Measurements from ENCODE around the gene WAC.
"Not testable (repeated sequence)": the region's sequence is repeated elsewhere in the genome, so short reads cannot be mapped to it uniquely, and the experiment has no call there.

WAC gene

DNA sequence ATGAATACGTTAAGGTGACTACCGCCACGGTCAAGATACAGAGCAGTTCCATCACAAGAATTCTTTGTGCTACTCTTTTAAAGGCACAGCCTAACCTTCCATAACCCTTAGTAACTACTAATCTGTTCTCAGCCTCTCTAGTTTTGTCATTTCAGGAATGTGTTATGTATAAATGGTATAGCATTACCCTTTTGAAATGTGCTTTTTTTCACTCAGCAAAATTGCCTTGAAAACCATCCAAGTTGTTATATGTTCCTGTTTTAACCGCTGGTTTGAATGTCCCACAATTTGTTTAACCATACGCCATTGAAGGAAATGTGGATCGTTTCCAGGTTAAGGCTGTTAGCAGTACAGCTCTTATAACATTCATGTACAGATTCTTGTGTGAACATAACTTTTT, 32.0 kb downstream of the WAC start:
- no peak for DNase-seq (ENCODE audit: low read depth in 2 of 2)

DNA sequence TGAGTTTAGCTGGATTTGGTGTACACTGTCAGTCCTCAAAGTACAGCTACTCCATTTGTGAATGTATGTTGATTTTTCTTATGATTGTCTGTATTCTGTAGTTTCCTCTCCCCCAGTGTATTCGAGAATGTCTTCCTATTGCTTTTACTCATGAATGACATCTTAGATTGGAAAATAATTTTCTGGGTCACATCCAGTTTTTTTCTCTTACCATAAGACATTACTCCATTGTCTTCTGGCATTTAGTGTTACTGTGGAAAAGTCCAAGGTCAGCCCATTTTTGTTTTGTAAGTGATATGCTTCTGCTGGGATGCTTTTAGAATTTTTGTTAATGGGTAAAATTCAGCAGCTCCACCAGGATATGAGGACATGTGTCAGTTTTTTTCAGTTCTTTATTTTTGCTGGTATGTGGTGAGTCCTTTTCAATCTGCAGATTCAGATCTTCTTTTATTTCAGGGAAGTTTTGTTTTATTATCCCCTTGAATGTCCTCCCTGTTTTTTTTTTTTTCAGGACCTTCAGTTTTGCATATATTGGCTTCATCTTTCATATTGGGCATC, 33.6 kb downstream of the WAC start:
- no peak for DNase-seq (ENCODE audit: low read depth in 2 of 2)

DNA sequence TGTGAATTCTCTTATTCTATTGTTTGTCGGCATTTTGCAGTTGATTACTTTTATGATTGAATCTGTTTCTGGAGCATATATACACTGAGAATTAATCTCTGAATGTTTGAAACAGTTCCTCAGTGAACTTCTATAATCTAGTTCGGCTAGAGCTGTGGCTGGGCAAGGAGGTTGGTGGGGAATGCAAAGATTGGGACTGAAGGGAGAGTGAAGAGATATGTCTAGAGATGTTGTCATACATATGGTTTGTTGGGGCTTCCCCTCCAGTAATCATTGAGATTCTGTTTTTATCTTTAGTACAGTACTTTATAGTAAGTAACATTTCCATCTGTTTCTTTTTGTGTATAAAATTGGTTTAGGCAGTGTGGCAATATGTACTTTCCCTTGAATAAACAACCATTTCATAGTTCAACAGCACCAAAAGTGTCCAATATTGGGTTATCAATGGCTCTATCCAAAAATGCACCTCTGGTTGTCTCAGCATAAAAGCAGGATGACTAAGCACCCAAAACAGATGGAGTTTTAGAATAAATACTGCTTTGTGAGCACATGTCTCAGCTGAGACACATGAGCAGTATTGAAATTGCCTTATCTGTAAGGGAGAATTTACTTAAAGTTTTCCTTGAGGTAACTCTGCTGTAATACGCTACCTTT, 36.7 kb downstream of the WAC start:
- no peak for DNase-seq (ENCODE audit: low read depth in 2 of 2)

DNA sequence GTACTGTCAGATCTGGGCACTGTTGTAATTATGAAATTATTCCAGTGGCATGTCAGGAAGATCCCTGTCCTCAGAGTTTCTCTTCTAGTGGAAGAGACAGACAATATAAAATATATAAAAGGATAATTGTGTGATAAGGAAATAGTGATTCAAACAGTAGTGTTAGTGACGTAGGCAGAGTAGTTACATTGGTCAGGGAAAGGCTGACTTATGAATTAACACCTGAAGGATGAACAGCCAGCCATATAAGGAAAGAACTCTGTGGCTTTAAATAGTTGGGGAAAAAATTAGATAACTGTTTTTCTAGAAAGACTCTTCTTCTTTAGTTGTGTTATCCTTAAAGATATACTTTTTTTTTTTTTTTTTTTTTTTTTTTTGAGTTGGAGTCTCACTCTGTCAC, 37.7 kb downstream of the WAC start:
- no peak for DNase-seq (ENCODE audit: low read depth in 2 of 2)

DNA sequence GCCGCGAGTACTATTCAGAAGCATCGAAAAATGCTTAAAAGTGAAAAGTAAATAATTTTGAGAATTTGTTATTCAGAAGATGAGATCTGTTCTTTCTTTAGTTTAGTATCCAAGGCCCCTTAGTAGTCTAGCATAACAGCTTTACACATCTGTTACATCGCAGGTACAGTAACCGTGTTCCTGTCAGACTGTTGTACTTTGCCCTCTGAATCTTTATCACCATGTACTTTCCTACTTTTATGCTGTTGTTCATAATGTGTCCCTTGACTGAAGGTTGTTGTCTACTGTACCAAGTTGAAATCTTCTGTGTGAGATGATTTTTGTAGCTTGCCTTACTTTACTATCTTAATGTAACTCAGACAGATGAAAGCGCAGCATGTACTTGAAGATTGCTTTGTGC, 38.3 kb downstream of the WAC start:
- no peak for DNase-seq (ENCODE audit: low read depth in 2 of 2)

DNA sequence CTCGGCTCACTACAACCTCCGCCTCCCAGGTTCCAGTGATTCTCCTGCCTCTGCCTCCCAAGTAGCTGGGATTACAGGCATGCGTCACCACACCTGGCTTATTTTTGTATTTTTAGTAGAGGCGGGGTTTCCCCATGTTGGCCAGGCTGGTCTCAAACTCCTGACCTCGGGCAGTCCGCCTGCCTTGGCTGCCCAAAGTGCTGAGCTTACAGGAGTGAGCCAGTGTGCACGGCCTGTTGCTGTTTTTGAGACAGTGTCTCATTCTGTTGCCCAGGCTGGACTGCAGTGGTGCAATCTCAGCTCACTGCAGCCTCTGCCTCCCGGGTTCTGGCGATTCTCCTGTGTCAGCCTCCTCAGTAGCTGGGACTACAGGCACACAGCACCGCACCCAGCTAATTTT, 41.3 kb downstream of the WAC start:
- DNase-seq (ENCODE audit: low read depth in 2 of 2) = not testable (repeated sequence)

DNA sequence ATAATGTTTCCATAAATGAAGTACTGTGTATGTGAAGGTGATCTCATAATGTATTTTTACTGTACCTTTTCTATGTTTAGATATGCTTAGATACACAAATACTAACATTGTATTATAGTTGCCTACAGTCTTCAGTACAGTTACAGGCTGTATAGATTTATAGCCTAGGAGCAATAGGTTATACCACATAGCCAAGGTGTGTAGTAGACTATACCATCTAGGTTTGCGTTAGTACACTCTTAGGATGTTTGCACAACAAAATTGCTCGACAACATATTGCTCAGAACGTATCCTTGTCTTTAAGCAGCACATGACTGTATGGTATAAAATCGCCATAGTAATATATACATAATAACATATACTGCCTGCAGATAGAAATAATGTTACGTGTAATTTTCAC, 42.9 kb downstream of the WAC start:
- no peak for DNase-seq (ENCODE audit: low read depth in 2 of 2)

DNA sequence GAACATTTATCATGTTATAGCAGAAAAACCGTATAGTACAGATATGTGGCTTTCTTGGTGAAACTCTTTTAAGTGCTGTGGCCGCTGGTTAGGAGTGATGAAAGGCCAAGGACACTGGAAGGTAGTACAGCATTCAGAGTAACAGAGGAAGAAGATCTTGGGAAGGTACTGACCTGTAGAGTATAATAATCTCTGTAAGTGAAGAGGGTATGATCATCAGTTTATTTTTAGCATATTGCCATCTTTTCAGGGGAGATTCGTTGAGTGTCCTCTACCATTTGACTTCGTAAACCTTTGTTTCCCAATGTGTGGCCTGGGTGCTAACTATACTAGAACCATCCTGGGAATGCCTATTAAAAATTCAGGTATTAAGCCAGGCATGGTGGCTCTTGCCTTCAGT, 44.6 kb downstream of the WAC start:
- no peak for DNase-seq (ENCODE audit: low read depth in 2 of 2)

DNA sequence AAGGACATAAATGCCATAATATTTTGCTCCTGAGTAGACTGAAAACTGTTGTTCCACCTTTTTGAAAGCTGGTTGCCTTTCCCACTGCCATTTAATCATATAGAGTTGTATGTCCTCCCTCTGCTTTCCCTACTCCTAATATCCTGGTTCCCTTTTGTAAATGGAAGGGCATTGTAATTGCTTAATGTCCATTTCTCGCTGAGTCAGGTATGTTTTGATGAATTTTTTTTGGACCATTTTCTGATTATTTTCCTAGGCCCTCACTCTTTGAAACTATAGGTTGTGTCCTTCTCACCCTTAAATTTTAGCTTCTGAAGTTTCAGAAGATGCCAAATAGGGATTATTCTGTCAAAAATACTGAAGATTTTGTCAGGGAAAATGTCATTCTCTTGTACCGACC, 45.5 kb downstream of the WAC start:
- no peak for DNase-seq (ENCODE audit: low read depth in 2 of 2)

DNA sequence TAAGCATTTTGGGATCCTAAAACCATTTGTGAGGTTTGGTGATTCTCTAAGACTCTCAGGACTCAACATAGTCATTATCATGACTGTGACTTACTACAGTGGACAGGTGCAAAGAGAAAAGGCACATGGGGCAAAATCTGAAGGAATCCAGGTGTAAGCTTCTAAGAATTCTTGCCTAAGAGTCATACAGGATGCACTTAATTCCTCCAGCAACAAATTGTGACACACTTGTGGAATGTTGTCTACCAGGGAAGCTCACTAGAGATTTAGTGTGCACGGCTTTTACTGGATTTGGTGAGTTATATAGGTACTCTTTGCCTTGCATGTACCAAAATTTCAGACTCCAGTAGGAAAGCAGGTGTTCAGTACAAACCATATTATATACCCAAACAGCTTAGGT, 47.9 kb downstream of the WAC start:
- no peak for DNase-seq (ENCODE audit: low read depth in 2 of 2)

DNA sequence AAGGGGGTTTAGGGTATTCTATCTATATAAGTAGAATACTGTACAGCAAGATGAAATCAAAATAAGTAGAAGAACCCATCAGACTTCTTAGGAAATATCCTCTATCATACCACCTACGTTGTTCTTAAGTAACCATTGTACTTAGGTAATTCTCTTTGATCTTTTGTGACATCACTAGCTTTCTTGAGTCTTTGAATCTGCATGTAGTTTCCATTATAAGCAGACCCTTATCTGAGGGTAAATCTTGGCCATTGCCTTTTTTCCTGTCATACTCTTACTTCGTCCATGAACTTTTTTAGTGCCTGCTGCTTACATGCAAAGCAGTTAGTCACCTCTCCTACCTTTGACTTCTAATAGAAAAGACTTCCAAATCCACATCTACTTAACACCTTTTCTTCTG, 49.0 kb downstream of the WAC start:
- no peak for DNase-seq (ENCODE audit: low read depth in 2 of 2)

DNA sequence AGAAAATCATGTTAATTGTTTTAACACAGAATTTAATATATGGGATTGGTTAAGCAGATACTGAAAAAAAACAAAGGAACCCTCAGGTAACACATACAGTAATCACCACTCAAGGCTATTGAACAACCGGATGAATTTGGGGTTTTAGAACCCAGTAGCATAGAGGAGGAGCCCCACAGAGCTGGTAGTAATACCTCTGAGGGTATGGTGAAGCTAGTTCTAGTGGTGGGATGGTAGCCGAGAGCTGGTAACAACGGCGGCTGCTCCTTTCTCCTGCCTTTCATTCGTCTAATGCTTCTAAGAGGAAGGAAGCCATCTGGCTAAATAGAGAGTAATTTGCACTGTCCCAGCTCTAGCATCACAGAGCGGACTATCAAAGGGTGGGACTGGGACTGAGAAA, 52.2 kb downstream of the WAC start:
- DNase-seq (ENCODE audit: low read depth in 2 of 2) = no peak

DNA sequence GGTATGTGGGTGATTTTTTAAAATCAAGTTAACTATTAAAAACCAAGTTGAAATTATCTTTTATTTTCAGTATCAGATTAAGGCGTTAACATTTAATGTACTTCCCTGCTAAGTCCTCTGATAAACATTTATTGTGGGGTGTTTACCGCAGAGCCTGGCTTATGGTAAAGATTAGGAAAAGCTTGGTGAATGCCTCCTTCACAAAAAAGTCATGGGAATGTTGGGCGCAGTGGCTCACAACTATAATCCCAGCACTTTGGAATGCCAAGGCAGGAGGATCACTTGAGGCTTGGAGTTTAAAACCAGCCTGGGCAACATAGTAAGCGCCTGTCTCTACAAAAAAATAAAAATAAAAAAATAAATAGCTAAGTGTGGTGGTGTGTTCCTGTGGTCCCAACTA, 53.3 kb downstream of the WAC start:
- no peak for DNase-seq (ENCODE audit: low read depth in 2 of 2)

DNA sequence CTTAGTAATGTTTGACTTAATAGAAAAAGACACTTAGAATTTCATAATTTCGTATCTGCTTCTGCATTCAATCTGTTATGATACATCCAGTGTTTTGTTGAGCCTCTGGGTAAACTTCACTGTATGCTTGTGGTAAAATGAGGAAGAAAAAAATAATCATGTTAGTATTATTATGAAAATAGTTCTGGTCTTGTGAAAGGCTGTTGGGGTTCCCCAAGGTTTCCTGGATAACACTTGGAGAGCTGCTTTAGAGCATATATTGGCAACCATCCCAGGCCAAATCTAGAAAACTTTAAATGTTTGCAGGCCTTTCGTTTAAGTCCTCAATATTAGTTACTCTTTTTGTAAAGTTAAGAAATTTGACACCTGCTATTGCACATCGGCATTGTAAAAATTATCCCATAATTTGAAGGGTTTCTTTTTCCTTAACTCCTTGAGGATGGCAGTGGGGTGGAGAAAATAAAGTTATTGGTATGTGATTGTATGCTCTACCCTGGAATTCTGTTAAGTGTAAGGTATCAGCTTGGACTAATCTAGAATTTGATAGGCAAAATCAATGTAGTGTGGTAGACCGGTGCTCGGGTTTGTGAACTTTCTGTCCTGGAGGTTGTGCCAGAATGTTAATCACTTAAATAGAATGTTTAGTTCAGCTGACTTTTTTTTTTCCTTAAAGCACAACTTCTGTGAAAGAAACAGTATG, 54.5 kb downstream of the WAC start:
- no peak for DNase-seq (ENCODE audit: low read depth in 2 of 2)

DNA sequence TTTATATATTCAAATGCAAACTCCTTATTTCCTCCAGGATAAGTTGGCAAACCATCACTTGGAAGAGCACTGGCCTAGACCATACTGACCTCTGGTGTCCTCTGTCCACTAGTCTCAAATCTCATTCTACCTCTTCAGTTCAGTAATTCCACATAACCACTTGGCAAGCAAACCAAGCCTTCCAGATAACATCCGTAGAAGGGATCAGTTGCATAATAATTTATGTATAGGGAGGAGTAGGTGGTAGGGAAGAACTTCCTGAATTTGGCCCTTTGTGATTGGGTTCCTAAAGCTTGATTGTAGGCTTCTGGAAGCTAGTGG, 55.0 kb downstream of the WAC start:
- DNase-seq (ENCODE audit: low read depth in 2 of 2) = no peak

DNA sequence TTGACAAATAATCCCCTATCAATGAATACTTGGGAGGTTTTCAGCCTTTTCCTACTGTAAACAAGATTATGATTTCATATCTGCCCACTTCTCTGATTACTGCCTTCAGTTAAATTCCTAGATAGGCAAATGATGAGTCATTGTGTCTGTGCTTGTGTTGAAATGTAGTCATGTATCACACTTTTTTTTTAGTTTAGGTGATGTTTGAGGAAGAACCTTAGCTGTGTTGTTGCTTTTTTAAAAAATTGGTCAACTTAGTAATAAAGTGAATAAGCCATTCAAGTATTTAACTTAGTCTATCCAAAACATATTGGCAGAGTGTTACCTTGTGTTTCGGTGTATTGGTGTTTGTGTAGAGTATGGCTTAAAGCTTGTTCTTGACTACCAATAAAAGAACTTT, 60.0 kb downstream of the WAC start:
- no peak for DNase-seq (ENCODE audit: low read depth in 2 of 2)

DNA sequence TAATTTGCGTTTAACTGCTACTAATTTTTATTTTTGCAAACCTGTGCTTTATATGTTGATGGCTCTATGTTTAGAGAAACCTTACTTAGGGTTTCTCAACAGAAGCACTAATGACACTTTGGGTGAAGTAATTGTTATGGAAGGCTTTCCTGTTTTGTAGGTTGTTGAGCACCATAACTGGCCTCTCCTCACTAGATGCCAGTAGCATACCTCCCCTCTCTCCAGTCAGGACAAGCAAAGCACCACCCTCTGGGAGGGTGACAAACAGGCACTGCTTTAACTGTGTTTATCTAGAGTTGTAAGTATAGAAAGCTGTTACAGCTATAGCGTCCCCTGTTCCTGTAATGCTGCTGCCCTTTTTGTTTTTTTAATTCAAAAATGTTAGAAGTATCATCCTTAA, 60.9 kb downstream of the WAC start:
- no peak for DNase-seq (ENCODE audit: low read depth in 2 of 2)

DNA sequence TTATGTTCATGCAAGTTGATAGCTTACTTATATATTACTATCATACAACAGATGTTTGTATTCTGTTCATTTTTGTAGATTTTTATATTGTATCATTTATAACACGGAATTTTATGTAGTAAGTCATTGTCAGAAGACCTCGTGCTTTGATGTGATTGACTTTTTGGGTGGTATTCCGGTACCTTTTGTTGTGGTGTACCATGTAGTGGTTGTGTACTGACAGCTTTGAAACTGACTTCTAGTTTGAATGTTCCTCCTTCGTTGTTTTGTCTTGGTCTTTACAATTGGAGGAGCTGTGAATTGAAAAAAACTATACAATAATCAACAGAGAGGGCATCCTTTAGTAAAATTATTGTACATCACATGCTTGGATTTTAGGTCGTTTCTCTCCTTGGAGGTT, 61.5 kb downstream of the WAC start:
- no peak for DNase-seq (ENCODE audit: low read depth in 2 of 2)

DNA sequence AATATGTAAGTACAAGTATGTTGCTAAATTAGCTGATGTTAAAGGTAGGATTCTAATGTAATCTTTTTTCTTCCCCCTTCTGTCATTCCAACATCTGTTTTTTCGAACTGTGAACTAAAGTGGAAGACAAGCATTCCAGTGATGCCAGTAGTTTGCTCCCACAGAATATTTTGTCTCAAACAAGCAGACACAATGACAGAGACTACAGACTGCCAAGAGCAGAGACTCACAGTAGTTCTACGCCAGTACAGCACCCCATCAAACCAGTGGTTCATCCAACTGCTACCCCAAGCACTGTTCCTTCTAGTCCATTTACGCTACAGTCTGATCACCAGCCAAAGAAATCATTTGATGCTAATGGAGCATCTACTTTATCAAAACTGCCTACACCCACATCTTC, 62.7 kb downstream of the WAC start:
- DNase-seq (ENCODE audit: low read depth in 2 of 2) = no peak

DNA sequence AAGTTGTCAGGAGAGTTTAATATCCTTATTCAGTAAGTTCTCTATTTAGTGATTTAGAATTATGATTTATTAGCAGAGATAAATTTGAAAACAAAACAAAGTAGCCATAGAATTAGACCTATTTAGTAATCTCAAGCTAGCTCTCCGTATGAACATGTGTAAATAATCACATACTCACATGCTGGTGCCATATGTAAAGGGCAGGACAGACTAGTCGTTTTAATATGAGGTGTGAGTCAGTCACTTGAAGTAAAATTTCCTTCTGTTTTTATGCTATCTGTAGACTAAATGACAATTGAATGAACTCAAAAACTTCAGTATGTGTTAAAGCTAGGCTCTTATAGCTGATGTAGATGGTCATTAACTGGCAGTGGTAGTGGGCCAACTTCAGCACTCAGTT, 67.1 kb downstream of the WAC start:
- DNase-seq (ENCODE audit: low read depth in 2 of 2) = no peak

DNA sequence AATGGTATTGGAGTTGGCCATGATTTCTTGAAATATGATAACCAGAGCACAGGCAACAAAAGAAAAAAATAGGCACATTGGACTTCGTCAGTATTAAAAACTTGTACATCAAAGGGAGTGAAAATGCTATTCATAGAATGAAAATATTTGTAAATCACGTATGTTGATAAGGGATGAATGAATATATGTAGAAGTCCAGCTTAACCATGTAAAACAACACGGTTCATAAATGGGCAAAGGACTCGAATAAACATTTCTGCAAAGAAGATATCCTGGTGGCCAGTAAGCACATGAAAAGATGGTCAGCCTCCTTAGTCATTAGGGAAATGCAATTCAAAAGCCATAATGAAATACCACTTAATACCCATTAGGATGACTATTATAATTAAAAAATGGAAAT, 68.1 kb downstream of the WAC start:
- no peak for DNase-seq (ENCODE audit: low read depth in 2 of 2)

DNA sequence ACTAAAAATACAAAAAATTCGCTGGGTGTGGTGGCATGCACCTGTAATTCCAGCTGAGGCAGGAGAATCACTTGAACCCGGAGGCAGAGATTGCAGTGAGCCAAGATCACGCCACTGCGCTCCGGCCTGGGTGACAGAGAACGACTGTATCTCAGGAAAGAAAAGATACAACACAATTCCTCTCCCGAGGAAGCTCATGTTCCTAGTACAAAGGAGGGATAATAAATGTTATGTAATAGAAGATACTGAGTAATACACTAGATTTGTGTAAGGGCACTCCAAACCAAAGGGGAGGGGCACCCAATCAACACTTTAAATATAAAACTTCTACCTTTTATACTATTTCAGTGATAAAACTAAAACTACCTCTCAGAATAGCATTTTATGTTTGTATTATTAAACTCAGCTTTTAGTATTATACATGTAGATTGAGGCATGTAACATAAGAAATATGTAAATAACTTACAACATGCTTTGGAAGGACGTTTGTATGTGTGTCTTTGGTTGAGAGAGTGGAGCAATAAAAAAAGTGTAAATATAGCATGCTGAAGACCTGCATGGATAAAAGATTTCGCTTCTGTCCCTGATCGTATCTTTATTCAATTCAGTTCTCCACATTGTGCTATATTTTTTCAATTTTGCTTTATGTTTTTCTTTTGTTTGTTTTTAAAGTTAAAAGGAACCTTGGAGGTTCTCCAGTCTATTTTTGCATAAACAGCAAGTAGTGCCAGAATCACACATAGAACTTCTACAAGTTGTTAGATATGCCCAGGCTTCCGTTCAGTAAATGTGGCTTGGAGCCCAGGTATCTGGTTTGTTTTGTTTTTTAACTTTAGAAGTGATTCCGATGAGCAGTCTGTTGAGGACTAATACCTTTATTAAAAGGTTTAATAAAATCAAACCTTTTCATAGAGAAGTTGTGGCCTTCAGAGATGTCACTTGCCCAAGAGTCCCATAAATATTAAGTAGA, 71.9 kb downstream of the WAC start:
- no peak for DNase-seq (ENCODE audit: low read depth in 2 of 2)

DNA sequence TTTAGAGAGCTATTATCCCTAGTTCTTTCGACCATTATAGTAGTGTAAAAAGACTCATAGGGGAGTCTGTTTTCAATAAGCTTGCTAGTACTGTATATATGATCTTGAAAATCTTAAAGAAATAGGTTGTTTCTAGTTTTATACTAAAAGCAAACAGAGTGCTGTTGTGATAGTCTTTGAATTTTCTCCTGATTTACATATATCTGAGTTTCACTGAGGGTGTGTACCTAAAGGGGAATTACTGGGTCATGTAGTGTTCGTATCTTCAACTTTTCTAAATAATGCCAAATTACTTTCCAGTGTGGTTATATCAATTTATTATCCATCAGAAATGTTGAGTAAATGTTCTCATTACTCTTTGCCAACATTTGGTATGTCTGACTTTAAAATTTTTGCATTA, 73.7 kb downstream of the WAC start:
- no peak for DNase-seq (ENCODE audit: low read depth in 2 of 2)
